Mesodermal cell (in vitro differentiated cells): ENCODE results near the gene MSH3. TPM values are rescaled to one million over a fixed set of nuclear protein-coding genes. Genes with fewer than 3 reads are reported as not detected.

Experiments used
- H3K27ac ChIP-seq: 2 replicates; pipeline ENCODE4 v1.7.0; 2013; ENCODE audit warnings: mild to moderate bottlenecking, low read depth, low read length, moderate library complexity; ENCODE audit not compliant: severe bottlenecking
- H3K36me3 ChIP-seq: 2 replicates; pipeline ENCODE4 v1.7.1; 2013; ENCODE audit warnings: mild to moderate bottlenecking, low read length, moderate library complexity; ENCODE audit not compliant: control insufficient read depth, insufficient read depth
- H3K4me1 ChIP-seq: one replicate; pipeline ENCODE4 v1.7.1; 2013; ENCODE audit warnings: mild to moderate bottlenecking, low read length; ENCODE audit not compliant: insufficient read depth, control insufficient read depth, poor library complexity, severe bottlenecking
- H3K4me3 ChIP-seq: 2 replicates; pipeline ENCODE4 v1.7.0; 2013; ENCODE audit warnings: low read length, control low read depth, mild to moderate bottlenecking; ENCODE audit not compliant: insufficient read depth, poor library complexity, severe bottlenecking; ENCODE audit errors: extremely low read depth
- H3K9me3 ChIP-seq: 2 replicates; pipeline ENCODE4 v1.7.1; 2013; ENCODE audit warnings: mild to moderate bottlenecking, low read length, moderate library complexity; ENCODE audit not compliant: control insufficient read depth
- WGBS, 2 experiments: methylation state at CpG; one replicate each; pipeline ENCODE4 v1.1.5; 2013; ENCODE audit warnings: missing lambda C conversion rate in 2 of 2; ENCODE audit not compliant: insufficient coverage in 2 of 2; 5-methylcytosine and 5-hydroxymethylcytosine counted together
- polyA plus RNA-seq, 2 experiments: library from polyadenylated mRNA; stranded (reverse); fragments of 50-300 nt; gene quantifications; one replicate each; pipeline ENCODE4 v1.2.3, GENCODE V29; 2013

The MSH3 gene
- polyA plus RNA-seq (2013, experiment 1 of 2), result 11.0 TPM
- 13.8 TPM for polyA plus RNA-seq (2013, experiment 2 of 2)

DNA sequence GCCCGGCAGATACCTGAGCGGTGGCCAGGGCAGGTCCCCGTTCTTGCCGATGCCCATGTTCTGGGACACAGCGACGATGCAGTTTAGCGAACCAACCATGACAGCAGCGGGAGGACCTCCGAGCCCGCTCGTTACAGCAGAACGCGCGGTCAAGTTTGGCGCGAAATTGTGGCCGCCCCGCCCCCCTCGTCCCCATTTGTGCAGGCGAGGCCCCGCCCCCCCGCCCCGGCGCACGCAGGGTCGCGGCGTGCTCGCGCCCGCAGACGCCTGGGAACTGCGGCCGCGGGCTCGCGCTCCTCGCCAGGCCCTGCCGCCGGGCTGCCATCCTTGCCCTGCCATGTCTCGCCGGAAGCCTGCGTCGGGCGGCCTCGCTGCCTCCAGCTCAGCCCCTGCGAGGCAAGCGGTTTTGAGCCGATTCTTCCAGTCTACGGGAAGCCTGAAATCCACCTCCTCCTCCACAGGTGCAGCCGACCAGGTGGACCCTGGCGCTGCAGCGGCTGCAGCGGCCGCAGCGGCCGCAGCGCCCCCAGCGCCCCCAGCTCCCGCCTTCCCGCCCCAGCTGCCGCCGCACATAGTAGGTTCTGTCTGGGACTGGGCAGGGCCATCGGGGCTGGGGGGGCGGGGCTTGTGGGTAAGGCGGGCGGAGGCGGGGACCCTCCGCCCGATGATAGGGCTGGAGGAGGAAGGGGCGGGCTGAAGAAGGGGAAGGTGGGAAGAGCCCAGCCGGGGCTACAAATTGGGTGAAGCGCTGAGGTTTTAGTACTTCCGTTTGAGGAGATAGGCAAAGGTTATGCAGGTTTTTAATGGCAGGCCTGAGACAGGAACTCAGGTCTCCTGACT lies at the start of gene MSH3, which contains the start of gene DHFR:
TSS of gene MSH3 (plus strand) at position 262 of the 840 bp plus-strand sequence. CDS start at position 338, 76 bp downstream.
TSS of gene DHFR (minus strand) at position 593 of the 840 bp plus-strand sequence. CDS start at position 99, 494 bp downstream.
- 0 to 1% methylated on average over 30 to 35 of the region's 74 CpGs for WGBS, 2 experiments
- H3K9me3 ChIP-seq, result no peaks in the 10 kb centered on the region

DNA sequence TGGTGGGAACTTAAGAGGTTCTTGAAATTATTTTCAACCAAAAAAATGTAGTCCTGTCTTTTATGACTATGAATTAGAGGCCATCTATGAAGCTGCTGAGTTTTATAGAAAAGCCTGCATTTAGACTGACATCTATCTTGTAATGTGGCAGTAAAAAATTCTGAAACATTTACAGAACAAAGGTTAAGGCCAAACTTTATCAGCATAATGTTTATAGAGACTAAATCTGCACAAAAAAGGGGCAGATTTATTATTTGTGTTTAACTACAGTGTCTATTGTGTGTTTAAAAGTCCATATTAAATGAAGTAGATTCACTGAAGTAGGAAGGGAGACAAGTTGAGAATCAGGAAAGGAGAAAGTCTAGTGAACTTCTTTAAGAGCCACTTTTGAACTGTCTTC lies 47.1 kb upstream of the MSH3 start:
- Histone ChIP-seq H3K9me3 (no peaks in the 10 kb centered on the region), H3K36me3 (no peaks in the 10 kb centered on the region), H3K27ac (no peak overlapping the region), H3K4me1 (no peaks in the 10 kb centered on the region), H3K4me3 (no peak overlapping the region)

More for the DNA sequence above, at the start of gene MSH3, which contains the start of gene DHFR:
- Histone ChIP-seq H3K27ac (peak within 1 kb of the TSS; percentile 92), H3K4me1 (peaks cover 16% of the 10 kb centered on the region), H3K4me3 (peak within 1 kb of the TSS; percentile 70), H3K36me3 (peaks cover 26% of the 10 kb centered on the region)

DNA sequence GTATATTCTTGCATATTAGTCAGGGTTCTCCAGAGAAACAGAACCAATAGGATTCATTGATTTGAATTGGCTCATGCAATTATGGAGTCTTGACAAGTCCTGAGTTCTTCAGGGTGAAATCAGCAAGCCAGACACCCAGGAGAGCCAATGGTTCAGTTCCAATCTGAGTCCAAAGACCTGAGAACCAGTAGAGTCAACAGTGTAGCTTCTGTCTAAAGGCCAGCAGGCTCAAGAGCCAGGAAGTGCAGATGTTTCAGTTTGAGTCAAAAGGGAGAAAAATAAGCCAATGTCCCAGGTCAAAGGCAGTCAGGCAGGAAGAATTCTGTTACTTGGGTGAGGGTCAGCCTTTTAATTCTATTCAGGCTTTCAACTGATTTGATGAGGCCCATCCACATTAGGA lies 46.6 kb upstream of the MSH3 start:
- H3K36me3 ChIP-seq, result no peaks in the 10 kb centered on the region

DNA sequence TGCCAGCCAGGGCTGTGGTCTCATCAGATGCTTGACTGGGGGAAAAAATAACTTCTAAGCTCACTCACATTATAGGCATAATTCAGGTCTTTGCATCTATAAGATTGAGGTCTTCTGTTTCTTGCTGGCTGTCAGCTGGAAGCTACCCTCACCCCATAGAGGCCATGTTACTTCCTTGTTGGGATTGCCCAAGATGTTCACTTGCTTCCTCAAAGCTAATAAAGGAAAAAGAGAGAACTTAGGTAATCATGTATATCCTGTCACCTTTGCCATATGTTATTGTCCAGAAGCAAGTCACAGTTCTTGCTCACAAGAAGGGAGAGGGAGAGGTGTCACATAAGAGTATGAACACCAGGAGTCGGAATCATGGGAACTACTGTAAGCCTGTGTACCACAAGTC lies 45.7 kb upstream of the MSH3 start:
- no CpG with 5 or more reads among the region's 1 CpG for WGBS, 2 experiments
- H3K4me3 ChIP-seq, result no peak overlapping the region
- H3K9me3 ChIP-seq, result no peaks in the 10 kb centered on the region
- H3K4me1 ChIP-seq, result no peaks in the 10 kb centered on the region
- H3K36me3 ChIP-seq, result no peaks in the 10 kb centered on the region
- H3K27ac ChIP-seq, result no peak overlapping the region

More for the DNA sequence above, 46.6 kb upstream of the MSH3 start:
- H3K4me1 ChIP-seq, result no peaks in the 10 kb centered on the region
- H3K27ac ChIP-seq, result no peak overlapping the region
- no peak overlapping the region for H3K4me3 ChIP-seq
- no peaks in the 10 kb centered on the region for H3K9me3 ChIP-seq

DNA sequence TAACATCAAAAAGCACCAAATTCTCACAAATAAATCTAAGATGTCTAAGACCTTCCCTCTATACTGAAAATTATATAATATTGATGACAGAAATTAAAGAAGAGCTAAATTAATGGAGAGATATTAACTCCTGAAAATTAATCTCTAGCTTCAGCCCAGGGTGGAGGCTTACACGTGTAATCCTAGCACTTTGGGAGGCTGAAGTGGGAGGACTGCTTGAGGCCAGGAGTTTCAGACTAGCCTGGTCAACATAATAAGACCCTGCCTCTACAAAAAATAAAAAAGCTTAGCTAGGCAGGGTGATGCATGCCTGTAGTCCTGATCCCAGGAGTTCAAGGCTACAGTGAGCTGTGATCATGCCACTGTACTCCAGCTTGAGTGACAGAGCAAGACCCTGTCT lies 44.8 kb upstream of the MSH3 start:
- no peaks in the 10 kb centered on the region for H3K36me3 ChIP-seq
- no peak overlapping the region for H3K4me3 ChIP-seq
- WGBS, 2 experiments, result no CpG with 5 or more reads among the region's 1 CpG
- H3K27ac ChIP-seq, result no peak overlapping the region
- no peaks in the 10 kb centered on the region for H3K4me1 ChIP-seq
- H3K9me3 ChIP-seq, result no peaks in the 10 kb centered on the region

DNA sequence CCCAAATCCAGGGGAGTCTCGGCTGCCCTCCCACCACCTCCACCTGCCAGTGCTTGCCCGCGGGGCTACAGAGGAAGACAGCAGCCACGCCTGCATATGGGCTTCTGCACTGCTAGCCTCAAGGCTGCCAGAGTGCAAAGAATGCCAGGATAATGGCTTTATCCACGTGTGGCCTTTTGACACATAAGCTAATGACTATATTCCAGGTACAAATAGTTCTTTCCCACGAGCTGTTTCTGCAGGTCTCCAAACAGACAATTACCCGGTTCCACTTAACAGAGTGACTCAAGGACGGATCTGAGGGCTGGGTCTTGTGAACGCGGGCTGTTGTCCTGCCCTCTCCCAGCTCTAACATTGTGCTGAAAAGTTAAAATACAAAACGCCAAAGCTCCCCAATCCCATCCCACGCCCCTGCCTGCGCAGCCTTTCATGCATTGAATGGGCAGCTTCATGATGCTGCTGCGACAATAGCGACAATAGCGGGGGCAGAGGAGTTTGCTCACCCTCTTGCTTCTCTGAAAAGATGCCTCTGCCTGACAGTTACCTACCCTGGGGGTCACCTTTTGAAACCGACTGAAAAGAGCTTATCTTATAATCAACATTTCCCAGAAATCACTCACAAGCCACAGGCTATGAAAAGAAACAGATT lies 39.1 kb upstream of the MSH3 start:
- 87 to 95% methylated on average over 11 to 17 of the region's 17 CpGs for WGBS, 2 experiments
- no peaks in the 10 kb centered on the region for H3K9me3 ChIP-seq
- no peaks in the 10 kb centered on the region for H3K36me3 ChIP-seq
- H3K4me3 ChIP-seq, result no peak overlapping the region
- no peak overlapping the region for H3K27ac ChIP-seq
- no peaks in the 10 kb centered on the region for H3K4me1 ChIP-seq

DNA sequence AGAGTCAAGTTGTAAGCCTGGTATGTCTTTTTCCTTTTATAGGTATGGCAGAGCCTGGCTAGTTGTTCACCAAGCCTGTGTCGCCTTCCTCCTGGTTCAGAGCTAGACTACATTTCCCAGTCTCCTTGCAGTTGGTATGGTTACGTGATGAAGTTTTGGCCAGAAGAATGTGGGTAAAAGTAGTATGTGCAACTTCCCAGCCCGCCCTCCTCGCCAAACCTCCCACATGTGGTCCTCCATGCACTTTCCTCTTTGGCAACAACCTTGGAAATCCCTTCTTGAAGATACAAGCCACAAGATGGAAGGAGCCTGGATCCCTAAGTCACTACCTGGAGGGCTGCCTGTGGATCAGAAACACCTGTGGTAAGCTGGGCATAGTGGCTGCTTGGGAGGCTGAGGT lies 36.0 kb upstream of the MSH3 start:
- Histone ChIP-seq H3K36me3 (no peaks in the 10 kb centered on the region), H3K4me3 (no peak overlapping the region)

DNA sequence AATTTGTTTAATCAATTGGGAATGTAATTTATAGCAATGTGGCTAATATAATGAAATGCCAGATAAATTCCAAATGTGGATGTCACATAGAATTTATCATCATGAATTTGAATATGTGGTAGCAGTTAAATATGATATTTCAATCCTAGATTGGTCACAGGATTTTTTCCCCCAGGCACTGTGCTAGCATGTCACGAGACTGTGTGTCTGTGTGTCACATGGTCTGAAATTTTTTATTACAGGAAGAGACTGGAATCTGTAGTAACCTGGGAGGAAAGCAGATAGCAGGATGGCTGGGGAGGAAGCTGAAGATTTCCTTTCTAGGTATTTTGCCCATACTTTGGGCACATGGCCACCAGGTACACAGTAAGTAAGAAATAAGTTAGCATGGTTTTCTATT lies 35.4 kb upstream of the MSH3 start:
- 88 to 100% methylated on average over 1 of the region's 1 CpG for WGBS, 2 experiments
- no peak overlapping the region for H3K4me3 ChIP-seq

More for the DNA sequence above, 36.0 kb upstream of the MSH3 start:
- Histone ChIP-seq H3K27ac (no peak overlapping the region), H3K4me1 (no peaks in the 10 kb centered on the region), H3K9me3 (no peaks in the 10 kb centered on the region)
- WGBS, 2 experiments, result no CpG with 5 or more reads among the region's 4 CpGs

DNA sequence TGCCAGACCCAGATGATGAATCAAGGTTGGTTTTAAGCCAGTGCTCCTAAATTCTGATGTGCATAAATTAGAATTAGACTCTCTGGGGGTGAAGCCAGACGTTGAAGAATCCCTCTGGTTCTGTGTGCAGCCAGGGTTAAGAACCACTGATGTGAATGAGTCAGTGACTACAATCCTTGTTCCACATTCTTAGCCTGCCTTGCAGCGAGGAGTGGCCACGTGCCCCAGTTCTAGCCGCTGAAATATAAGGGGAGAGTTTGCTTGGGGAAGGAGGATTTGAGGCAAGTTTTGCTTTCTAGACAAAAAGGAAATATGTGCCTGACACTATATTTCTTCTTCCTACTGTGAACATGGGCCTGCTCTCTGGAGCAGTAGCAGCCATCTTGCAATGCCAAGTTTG lies 34.2 kb upstream of the MSH3 start:
- Histone ChIP-seq H3K4me3 (no peak overlapping the region), H3K36me3 (no peaks in the 10 kb centered on the region), H3K9me3 (no peaks in the 10 kb centered on the region), H3K4me1 (no peaks in the 10 kb centered on the region), H3K27ac (no peak overlapping the region)
- 40 to 100% methylated on average over 1 of the region's 4 CpGs for WGBS, 2 experiments

More for the DNA sequence above, 35.4 kb upstream of the MSH3 start:
- Histone ChIP-seq H3K27ac (no peak overlapping the region), H3K36me3 (no peaks in the 10 kb centered on the region), H3K4me1 (no peaks in the 10 kb centered on the region), H3K9me3 (no peaks in the 10 kb centered on the region)

DNA sequence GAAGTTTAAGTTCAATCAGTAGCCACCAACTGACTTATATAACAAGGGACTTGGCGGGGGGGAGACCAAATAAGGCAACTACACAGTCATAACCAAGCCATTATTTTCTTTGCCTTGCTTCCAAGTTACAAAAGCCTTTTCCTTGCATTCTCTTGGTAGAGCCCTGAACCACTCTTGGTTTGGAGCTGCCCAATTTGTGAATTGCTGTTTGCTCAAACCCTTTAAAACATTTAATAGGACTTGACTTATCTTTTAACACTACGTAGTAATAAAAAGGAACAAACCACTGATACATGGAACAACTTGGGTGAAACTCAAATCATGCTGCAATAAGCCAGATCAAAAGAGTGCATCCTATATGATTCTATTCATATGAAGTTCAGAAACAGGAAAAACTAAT lies 31.7 kb upstream of the MSH3 start:
- no peak overlapping the region for H3K27ac ChIP-seq
- H3K9me3 ChIP-seq, result no peaks in the 10 kb centered on the region
- peaks cover 3% of the 10 kb centered on the region for H3K36me3 ChIP-seq
- no peak overlapping the region for H3K4me3 ChIP-seq
- H3K4me1 ChIP-seq, result no peaks in the 10 kb centered on the region
- WGBS, 2 experiments, result 86 to 100% methylated on average over 1 of the region's 2 CpGs

DNA sequence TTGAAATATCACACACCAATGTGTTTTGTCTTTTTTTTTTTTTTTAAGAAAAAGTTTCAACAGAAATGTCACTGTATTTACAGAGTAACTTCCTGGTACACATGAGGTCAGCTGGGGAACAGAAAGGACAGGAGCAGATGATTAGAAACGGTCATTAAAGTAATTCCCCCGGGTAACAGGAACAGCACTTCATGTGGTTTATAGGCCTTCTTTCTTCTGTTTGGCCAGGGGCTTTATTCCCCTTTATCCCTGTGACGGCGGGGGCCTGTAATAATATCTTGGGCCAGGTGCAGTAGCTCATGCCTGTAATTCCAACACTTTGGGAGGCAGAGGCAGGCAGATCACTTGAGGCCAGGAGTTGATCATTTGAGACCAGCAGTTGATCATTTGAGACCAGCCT lies 30.5 kb upstream of the MSH3 start:
- WGBS, 2 experiments, result 90% methylated on average over 2 to 3 of the region's 4 CpGs
- Histone ChIP-seq H3K4me3 (no peak overlapping the region), H3K27ac (no peak overlapping the region), H3K36me3 (peaks cover 3% of the 10 kb centered on the region), H3K4me1 (no peaks in the 10 kb centered on the region), H3K9me3 (no peaks in the 10 kb centered on the region)
